SK-N-SH (cell line): ENCODE data around the gene ADAM33. TPM values are rescaled to one million over a fixed set of nuclear protein-coding genes. Genes with fewer than 3 reads are reported as not detected.

Experiments
- CTCF ChIA-PET: fragments of 300-600, 350-600 bp; formaldehyde crosslinking; extraction: SDS; loops from one replicate; lab custom pipeline; 2021; lab: Yijun Ruan, JAX
- POLR2A ChIA-PET: fragments of 350-600 bp; sonication (Branson Sonifier 250); formaldehyde crosslinking; extraction: SDS; loops from one replicate; lab custom pipeline; 2020; ENCODE audit warnings: antibody characterized with exemption, inconsistent platforms; lab: Yijun Ruan, JAX
- DNase-seq: peaks from one replicate; pipeline ENCODE4 v3.0.0; 2012
- H2AFZ ChIP-seq: fragments of 200-600 bp; sonication (generic); 2 replicates; pipeline ENCODE4 v1.8.1; 2016; ENCODE audit warnings: antibody characterized with exemption, mild to moderate bottlenecking, low read depth
- H3F3A ChIP-seq: fragments of 200-600 bp; sonication (generic); replicated peaks from 2 replicates; pipeline ENCODE3; 2016; ENCODE audit warnings: antibody characterized with exemption, mild to moderate bottlenecking; ENCODE audit not compliant: insufficient read depth
- H3K27ac ChIP-seq, 2 experiments: fragments of 200-500 bp in 1 of 2; fragments of 200-600 bp in 1 of 2; sonication (Bioruptor generic) in 1 of 2; sonication (generic), shearing (Covaris generic) in 1 of 2; 2 replicates each; pipeline versions ENCODE4 v1.5.1 to v1.6.1; 2014 to 2016; ENCODE audit warnings: low read depth in 2 of 2, inconsistent platforms in 1 of 2, low read length in 1 of 2, mild to moderate bottlenecking in 1 of 2, mixed read lengths in 1 of 2
- H3K27me3 ChIP-seq: fragments of 200-600 bp; sonication (generic), shearing (Covaris generic); 2 replicates; pipeline ENCODE4 v1.6.1; 2016; ENCODE audit warnings: mixed run types; ENCODE audit not compliant: insufficient read depth
- H3K36me3 ChIP-seq, 2 experiments: fragments of 200-500 bp in 1 of 2; fragments of 200-600 bp in 1 of 2; sonication (Bioruptor generic) in 1 of 2; sonication (generic) in 1 of 2; replicated peaks in 1 of 2; 2 replicates each; pipeline versions ENCODE3 to v1.5.1; 2014 to 2016; ENCODE audit warnings: low read length in 1 of 2, mild to moderate bottlenecking in 1 of 2; ENCODE audit not compliant: insufficient read depth in 2 of 2, control insufficient read depth in 1 of 2
- H3K4me1 ChIP-seq, 2 experiments: fragments of 200-500 bp in 1 of 2; fragments of 200-600 bp in 1 of 2; sonication (Bioruptor generic) in 1 of 2; sonication (generic), shearing (Covaris generic) in 1 of 2; 2 replicates each; pipeline versions ENCODE4 v1.5.1 to v1.6.1; 2014 to 2016; ENCODE audit warnings: low read depth in 1 of 2, low read length in 1 of 2, mixed run types in 1 of 2; ENCODE audit not compliant: insufficient read depth in 2 of 2, control insufficient read depth in 1 of 2
- H3K4me2 ChIP-seq: fragments of 200-600 bp; sonication (generic), shearing (Covaris generic); 2 replicates; pipeline ENCODE4 v1.6.1; 2017; ENCODE audit warnings: mixed run types
- H3K4me3 ChIP-seq, 2 experiments: fragments of 200-500 bp in 1 of 2; fragments of 200-600 bp in 1 of 2; sonication (Bioruptor generic) in 1 of 2; sonication (generic), shearing (Covaris generic) in 1 of 2; 2 replicates each; pipeline versions ENCODE4 v1.5.1 to v1.8.1; 2014 to 2016; ENCODE audit warnings: low read depth in 2 of 2, inconsistent platforms in 1 of 2, low read length in 1 of 2, mild to moderate bottlenecking in 1 of 2, mixed read lengths in 1 of 2, moderate library complexity in 1 of 2
- H3K79me2 ChIP-seq: fragments of 200-600 bp; sonication (generic); 2 replicates; pipeline ENCODE4 v1.8.1; 2017; ENCODE audit warnings: mild to moderate bottlenecking; ENCODE audit not compliant: insufficient read depth
- H3K9ac ChIP-seq: fragments of 200-600 bp; sonication (generic); 2 replicates; pipeline ENCODE4 v1.6.1; 2017; ENCODE audit warnings: mixed run types
- H3K9me2 ChIP-seq: fragments of 200-600 bp; sonication (generic); 2 replicates; pipeline ENCODE4 v1.6.1; 2017; ENCODE audit warnings: mixed run types
- H3K9me3 ChIP-seq: fragments of 200-600 bp; sonication (generic); 2 replicates; pipeline ENCODE4 v1.6.1; 2017; ENCODE audit warnings: mixed run types, mild to moderate bottlenecking, moderate library complexity
- H4K20me1 ChIP-seq: fragments of 200-600 bp; sonication (generic); 2 replicates; pipeline ENCODE4 v1.6.1; 2017; ENCODE audit warnings: mild to moderate bottlenecking, mixed run types; ENCODE audit not compliant: insufficient read depth
- ELF1 ChIP-seq: IDR thresholded peaks from 2 replicates; pipeline ENCODE4 v1.4.0; 2012
- EP300 ChIP-seq, 2 experiments: IDR thresholded peaks; 2 replicates each; pipeline versions ENCODE4 v1.4.0 to v1.6.1; 2012; ENCODE audit warnings: borderline replicate concordance in 1 of 2, low read depth in 1 of 2, low read length in 1 of 2
- FOSL2 ChIP-seq: IDR thresholded peaks from 2 replicates; pipeline ENCODE4 v1.4.0; 2012; ENCODE audit warnings: low read depth, mild to moderate bottlenecking, moderate library complexity, borderline replicate concordance
- FOXJ3 ChIP-seq: sonication (generic); formaldehyde crosslinking; IDR thresholded peaks from 2 replicates; pipeline ENCODE4 v1.5.1; 2020; ENCODE audit warnings: mild to moderate bottlenecking, missing genetic modification reagents
- FOXM1 ChIP-seq: IDR thresholded peaks from 2 replicates; pipeline ENCODE4 v1.4.0; 2012; ENCODE audit warnings: low read depth, mild to moderate bottlenecking
- MXI1 ChIP-seq: IDR thresholded peaks from 2 replicates; pipeline ENCODE4 v1.6.1; 2012; ENCODE audit warnings: mild to moderate bottlenecking, low read depth, low read length, improper control_type of control experiment
- NFIC ChIP-seq: IDR thresholded peaks from 2 replicates; pipeline ENCODE4 v1.4.0; 2012; ENCODE audit warnings: borderline replicate concordance
- NRF1 ChIP-seq: IDR thresholded peaks from 2 replicates; pipeline ENCODE4 v1.6.1; 2012; ENCODE audit warnings: low read depth, mild to moderate bottlenecking, low read length
- RCOR1 ChIP-seq: fragments of 150-350 bp; IDR thresholded peaks from 2 replicates; pipeline ENCODE4 v1.6.1; 2017; ENCODE audit warnings: antibody characterized with exemption, low read length
- RFX5 ChIP-seq: IDR thresholded peaks from 2 replicates; pipeline ENCODE4 v1.6.1; 2012; ENCODE audit warnings: mild to moderate bottlenecking, improper control_type of control experiment, low read length
- RXRA ChIP-seq: IDR thresholded peaks from 2 replicates; pipeline ENCODE4 v1.4.0; 2012; ENCODE audit warnings: low read depth, mild to moderate bottlenecking, borderline replicate concordance
- SIN3A ChIP-seq: IDR thresholded peaks from 2 replicates; pipeline ENCODE4 v1.6.1; 2012; ENCODE audit warnings: low read depth, mild to moderate bottlenecking, low read length, moderate library complexity, borderline replicate concordance
- SMC3 ChIP-seq: IDR thresholded peaks from 2 replicates; pipeline ENCODE4 v1.6.1; 2012; ENCODE audit warnings: low read depth, low read length, improper control_type of control experiment
- TAF1 ChIP-seq: IDR thresholded peaks from 2 replicates; pipeline ENCODE4 v1.6.1; 2012; ENCODE audit warnings: low read depth, mild to moderate bottlenecking, low read length, moderate library complexity, borderline replicate concordance
- TEAD4 ChIP-seq: IDR thresholded peaks from 2 replicates; pipeline ENCODE4 v1.4.0; 2012; ENCODE audit warnings: mild to moderate bottlenecking, borderline replicate concordance; ENCODE audit not compliant: insufficient read depth
- USF1 ChIP-seq: IDR thresholded peaks from 2 replicates; pipeline ENCODE4 v1.4.0; 2012; ENCODE audit warnings: low read depth, borderline replicate concordance
- YY1 ChIP-seq: IDR thresholded peaks from 2 replicates; pipeline ENCODE4 v1.4.0; 2012; ENCODE audit warnings: low read depth, mild to moderate bottlenecking
- WGBS: methylation state at CpG from one replicate; pipeline ENCODE4 v1.1.6; 2017; ENCODE audit warnings: low lambda C conversion rate; 5-methylcytosine and 5-hydroxymethylcytosine counted together
- polyA plus RNA-seq, 3 experiments: library from polyadenylated mRNA; depleted of rRNA; stranded (reverse); fragments of >200 nt; gene quantifications; 2 replicates each; pipeline ENCODE4 v1.2.3, GENCODE V29; 2012
- TF ChIP-seq, protein P1 (sequence below): IDR thresholded peaks from 2 replicates; pipeline ENCODE4 v1.4.0; 2012; ENCODE audit warnings: low read depth, borderline replicate concordance
- TF ChIP-seq, protein P2 (sequence below): IDR thresholded peaks from 2 replicates; pipeline ENCODE4 v1.4.0; 2012; ENCODE audit warnings: low read depth
- TF ChIP-seq, protein P3 (sequence below): IDR thresholded peaks from 2 replicates; pipeline ENCODE4 v1.6.1; 2012; ENCODE audit warnings: mild to moderate bottlenecking, low read depth, low read length, moderate library complexity

Gene ADAM33
- polyA plus RNA-seq, 1 of the 3 experiments (the other 2 are of a cell fraction): 4.8 TPM

GRCh38 chr20:3661060-3661813 is 20.6 kb downstream of the ADAM33 start:
- H3K4me2 ChIP-seq: no peak overlapping the region
- WGBS: 19% methylated on average over 28 of the region's 60 CpGs

More at GRCh38 chr20:3661060-3661813, 20.6 kb downstream of the ADAM33 start:
- Histone ChIP-seq H2AFZ (no peak overlapping the region), H3K27ac (no peak overlapping the region), H3K9ac (no peak overlapping the region), H3K27me3 (peaks cover 41% of the 10 kb centered on the region), H3K36me3 (no peaks in the 10 kb centered on the region), H3K9me3 (no peaks in the 10 kb centered on the region), H3K79me2 (no peaks in the 10 kb centered on the region), H4K20me1 (no peaks in the 10 kb centered on the region), H3K4me1 (peaks cover 0 to 4% of the 10 kb centered on the region in 2 experiments; a peak in 1 of 4 replicates), H3F3A (no peaks in the 10 kb centered on the region), H3K9me2 (no peaks in the 10 kb centered on the region), H3K4me3 (no peak overlapping the region)
- peak; percentile 50 for DNase-seq
- ChIA-PET POLR2A (interaction anchor here (0.6 kb wide), 1 partner anchor 59 kb away, joined by 7 read pairs; no protein-coding TSS in a partner anchor), CTCF (interaction anchor here (0.8 to 2.2 kb wide), 5 partner anchors 9 to 126 kb away, joined by 3 to 7 read pairs (median 4); no protein-coding TSS in a partner anchor)
- no peak for TF ChIP-seq SIN3A
- no peak for TF ChIP-seq EP300 (IDR thresholded peaks at IDR 0.05; ENCODE audit: borderline replicate concordance in 1 of 2, low read depth in 1 of 2, low read length in 1 of 2)
- no peak for TF ChIP-seq RCOR1
- TF ChIP-seq FOXJ3 (CRISPR knock-in tag): no peak
- no peak for TF ChIP-seq RXRA
- no peak for TF ChIP-seq FOXM1
- TF ChIP-seq, protein P1, sequence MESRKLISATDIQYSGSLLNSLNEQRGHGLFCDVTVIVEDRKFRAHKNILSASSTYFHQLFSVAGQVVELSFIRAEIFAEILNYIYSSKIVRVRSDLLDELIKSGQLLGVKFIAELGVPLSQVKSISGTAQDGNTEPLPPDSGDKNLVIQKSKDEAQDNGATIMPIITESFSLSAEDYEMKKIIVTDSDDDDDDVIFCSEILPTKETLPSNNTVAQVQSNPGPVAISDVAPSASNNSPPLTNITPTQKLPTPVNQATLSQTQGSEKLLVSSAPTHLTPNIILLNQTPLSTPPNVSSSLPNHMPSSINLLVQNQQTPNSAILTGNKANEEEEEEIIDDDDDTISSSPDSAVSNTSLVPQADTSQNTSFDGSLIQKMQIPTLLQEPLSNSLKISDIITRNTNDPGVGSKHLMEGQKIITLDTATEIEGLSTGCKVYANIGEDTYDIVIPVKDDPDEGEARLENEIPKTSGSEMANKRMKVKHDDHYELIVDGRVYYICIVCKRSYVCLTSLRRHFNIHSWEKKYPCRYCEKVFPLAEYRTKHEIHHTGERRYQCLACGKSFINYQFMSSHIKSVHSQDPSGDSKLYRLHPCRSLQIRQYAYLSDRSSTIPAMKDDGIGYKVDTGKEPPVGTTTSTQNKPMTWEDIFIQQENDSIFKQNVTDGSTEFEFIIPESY: no peak
- no peak for TF ChIP-seq FOSL2
- TF ChIP-seq NRF1: no peak
- TF ChIP-seq, protein P2, sequence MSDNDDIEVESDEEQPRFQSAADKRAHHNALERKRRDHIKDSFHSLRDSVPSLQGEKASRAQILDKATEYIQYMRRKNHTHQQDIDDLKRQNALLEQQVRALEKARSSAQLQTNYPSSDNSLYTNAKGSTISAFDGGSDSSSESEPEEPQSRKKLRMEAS: no peak
- TF ChIP-seq NFIC: no peak
- TF ChIP-seq, protein P3, sequence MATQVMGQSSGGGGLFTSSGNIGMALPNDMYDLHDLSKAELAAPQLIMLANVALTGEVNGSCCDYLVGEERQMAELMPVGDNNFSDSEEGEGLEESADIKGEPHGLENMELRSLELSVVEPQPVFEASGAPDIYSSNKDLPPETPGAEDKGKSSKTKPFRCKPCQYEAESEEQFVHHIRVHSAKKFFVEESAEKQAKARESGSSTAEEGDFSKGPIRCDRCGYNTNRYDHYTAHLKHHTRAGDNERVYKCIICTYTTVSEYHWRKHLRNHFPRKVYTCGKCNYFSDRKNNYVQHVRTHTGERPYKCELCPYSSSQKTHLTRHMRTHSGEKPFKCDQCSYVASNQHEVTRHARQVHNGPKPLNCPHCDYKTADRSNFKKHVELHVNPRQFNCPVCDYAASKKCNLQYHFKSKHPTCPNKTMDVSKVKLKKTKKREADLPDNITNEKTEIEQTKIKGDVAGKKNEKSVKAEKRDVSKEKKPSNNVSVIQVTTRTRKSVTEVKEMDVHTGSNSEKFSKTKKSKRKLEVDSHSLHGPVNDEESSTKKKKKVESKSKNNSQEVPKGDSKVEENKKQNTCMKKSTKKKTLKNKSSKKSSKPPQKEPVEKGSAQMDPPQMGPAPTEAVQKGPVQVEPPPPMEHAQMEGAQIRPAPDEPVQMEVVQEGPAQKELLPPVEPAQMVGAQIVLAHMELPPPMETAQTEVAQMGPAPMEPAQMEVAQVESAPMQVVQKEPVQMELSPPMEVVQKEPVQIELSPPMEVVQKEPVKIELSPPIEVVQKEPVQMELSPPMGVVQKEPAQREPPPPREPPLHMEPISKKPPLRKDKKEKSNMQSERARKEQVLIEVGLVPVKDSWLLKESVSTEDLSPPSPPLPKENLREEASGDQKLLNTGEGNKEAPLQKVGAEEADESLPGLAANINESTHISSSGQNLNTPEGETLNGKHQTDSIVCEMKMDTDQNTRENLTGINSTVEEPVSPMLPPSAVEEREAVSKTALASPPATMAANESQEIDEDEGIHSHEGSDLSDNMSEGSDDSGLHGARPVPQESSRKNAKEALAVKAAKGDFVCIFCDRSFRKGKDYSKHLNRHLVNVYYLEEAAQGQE: no peak
- no peak for TF ChIP-seq USF1
- no peak for TF ChIP-seq ELF1
- no peak for TF ChIP-seq YY1
- no peak for TF ChIP-seq TEAD4
- no peak for TF ChIP-seq MXI1
- no peak for TF ChIP-seq SMC3
- no peak for TF ChIP-seq RFX5
- TF ChIP-seq TAF1: no peak
